Fibroblast of villous mesenchyme (primary cell): ENCODE measurements around the gene CHD1L. TPM values are rescaled to one million over a fixed set of nuclear protein-coding genes. Genes with fewer than 3 reads are reported as not detected.

Experiments used
- DNase-seq: peaks from one replicate; pipeline ENCODE4 v3.0.0-alpha.2; 2010; ENCODE audit warnings: low read depth
- H3K4me3 ChIP-seq: 2 replicates; pipeline ENCODE4 v1.5.1; 2011; ENCODE audit warnings: low read depth, mild to moderate bottlenecking, low read length
- CTCF ChIP-seq: IDR thresholded peaks from 2 replicates; pipeline ENCODE4 v1.5.1; 2012; ENCODE audit warnings: low read depth, mild to moderate bottlenecking, low read length; ENCODE audit not compliant: insufficient read depth
- total RNA-seq: library from RNA; depleted of rRNA; stranded (reverse); fragments of >200 nt; gene quantifications from 2 replicates; pipeline ENCODE4 v1.2.3, GENCODE V29; 2012

CHD1L gene
- total RNA-seq, 1 donor, result 37.6 TPM

- H3K4me3 ChIP-seq, result no peak overlapping the region
- TF ChIP-seq CTCF, result no peak
- DNase-seq, result peak; percentile 31
Measured at GRCh38 chr1:147214842-147215539, 27.5 kb upstream of the CHD1L start.

- no peak overlapping the region for H3K4me3 ChIP-seq
- no peak for TF ChIP-seq CTCF
- no peak for DNase-seq
Measured at GRCh38 chr1:147215540-147215916, 27.0 kb upstream of the CHD1L start.

- TF ChIP-seq CTCF, result no peak
- H3K4me3 ChIP-seq, result no peak overlapping the region
- DNase-seq, result no peak
Measured at GRCh38 chr1:147216124-147216523, 26.4 kb upstream of the CHD1L start.

- no peak for DNase-seq
- no peak for TF ChIP-seq CTCF
- no peak overlapping the region for H3K4me3 ChIP-seq
Measured at GRCh38 chr1:147217141-147217540, 25.3 kb upstream of the CHD1L start.

- H3K4me3 ChIP-seq, result no peak overlapping the region
- DNase-seq, result peak; percentile 30
- TF ChIP-seq CTCF, result no peak
Measured at GRCh38 chr1:147218606-147219005, 23.9 kb upstream of the CHD1L start.

GRCh38 chr1:147223740-147224615 is 18.5 kb upstream of the CHD1L start:
- TF ChIP-seq CTCF, result no peak
- H3K4me3 ChIP-seq, result no peak overlapping the region
- DNase-seq, result no peak
